Measurements from ENCODE around the gene HEATR5A.
"Not testable (repeated sequence)": the region's sequence is repeated elsewhere in the genome, so short reads cannot be mapped to it uniquely, and the experiment has no call there.

Gene HEATR5A

DNA sequence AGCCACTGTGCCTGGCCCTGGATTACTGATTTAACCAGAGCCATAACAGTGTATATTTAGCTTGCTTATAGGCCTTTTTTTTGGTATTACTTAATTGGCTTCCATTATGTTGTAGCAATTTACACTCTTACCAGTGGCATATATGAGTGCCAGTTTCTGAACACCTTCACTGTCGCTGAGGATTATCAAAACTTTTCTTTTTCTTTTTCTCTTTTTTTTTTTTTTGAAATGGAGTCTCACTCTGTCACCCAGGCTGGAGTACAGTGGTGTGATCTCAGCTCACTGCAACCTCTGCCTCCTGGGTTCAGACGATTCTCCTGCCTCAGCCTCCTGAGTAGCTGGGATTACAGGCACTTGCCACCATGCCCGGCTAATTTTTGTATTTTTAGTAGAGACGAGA lies 164.4 kb downstream of the HEATR5A start:
- not testable (repeated sequence) for DNase-seq

DNA sequence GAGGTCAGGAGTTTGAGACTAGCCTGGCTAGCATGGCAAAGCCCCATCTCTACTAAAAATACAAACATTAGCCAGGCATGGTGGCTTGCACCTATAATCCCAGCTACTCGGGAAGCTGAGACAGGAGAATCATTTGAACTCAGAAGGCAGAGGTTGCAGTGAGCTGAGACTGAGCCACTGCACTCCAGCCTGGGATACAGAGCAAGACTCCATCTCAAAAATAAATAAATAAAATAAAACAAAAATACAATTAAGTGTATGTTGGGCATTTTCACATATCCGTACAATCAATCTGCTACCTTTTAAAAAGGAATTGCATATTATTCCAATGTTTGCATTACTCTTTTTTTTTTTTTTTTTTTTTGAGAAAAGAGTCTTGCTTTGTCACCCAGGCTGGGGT lies 165.1 kb downstream of the HEATR5A start:
- no peak for DNase-seq

DNA sequence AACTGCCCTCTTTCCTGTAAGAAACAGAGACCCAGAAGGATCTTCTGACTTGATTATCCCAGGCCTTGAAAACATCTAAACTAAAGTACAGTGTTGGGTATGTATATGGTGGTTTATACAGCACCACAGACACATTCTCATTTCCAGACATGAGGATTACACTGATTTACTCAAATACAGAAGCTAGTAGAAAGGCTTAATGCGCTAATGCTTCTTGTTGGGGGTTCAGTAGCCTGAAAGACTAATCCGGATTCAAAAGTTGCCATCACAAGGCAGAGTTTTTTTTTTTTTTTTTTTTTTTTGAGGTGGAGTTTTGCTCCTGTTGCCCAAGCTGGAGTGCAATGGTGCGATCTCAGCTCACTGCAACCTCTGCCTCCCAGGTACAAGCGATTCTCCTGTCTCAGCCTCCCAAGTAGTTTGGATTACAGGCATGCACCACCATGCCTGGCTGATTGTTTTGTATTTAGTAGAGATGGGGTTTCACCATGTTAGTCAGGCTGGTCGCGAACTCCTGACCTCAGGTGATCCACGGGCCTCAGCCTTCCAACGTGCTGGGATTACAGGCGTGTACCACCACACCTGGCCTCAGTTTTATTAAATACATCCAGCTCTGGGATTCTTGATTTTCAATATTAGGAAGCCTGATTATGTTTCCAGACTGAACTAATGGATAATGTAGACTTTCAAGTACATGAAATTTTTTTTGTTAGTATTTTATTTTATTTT lies 166.4 kb downstream of the HEATR5A start:
- no peak for DNase-seq

DNA sequence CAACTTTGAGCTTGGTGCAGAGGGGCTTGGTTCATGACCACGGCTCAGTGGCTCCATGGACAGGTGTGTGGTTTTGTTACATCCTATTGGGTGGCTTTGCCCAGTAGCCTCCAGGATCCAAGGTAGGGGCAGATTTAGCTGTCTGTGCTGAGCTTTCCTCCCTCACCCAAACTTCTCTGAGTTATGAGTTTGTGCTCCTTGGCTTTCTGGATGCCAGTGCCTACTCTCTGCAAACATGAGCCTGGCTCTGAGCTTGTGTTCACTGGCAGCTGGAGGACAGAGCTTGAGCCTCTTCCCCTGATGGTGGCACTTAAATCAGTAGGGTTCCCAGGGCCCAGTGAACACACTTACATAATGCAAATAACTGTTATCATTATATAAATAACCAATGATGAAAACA lies 167.5 kb downstream of the HEATR5A start:
- no peak for DNase-seq

DNA sequence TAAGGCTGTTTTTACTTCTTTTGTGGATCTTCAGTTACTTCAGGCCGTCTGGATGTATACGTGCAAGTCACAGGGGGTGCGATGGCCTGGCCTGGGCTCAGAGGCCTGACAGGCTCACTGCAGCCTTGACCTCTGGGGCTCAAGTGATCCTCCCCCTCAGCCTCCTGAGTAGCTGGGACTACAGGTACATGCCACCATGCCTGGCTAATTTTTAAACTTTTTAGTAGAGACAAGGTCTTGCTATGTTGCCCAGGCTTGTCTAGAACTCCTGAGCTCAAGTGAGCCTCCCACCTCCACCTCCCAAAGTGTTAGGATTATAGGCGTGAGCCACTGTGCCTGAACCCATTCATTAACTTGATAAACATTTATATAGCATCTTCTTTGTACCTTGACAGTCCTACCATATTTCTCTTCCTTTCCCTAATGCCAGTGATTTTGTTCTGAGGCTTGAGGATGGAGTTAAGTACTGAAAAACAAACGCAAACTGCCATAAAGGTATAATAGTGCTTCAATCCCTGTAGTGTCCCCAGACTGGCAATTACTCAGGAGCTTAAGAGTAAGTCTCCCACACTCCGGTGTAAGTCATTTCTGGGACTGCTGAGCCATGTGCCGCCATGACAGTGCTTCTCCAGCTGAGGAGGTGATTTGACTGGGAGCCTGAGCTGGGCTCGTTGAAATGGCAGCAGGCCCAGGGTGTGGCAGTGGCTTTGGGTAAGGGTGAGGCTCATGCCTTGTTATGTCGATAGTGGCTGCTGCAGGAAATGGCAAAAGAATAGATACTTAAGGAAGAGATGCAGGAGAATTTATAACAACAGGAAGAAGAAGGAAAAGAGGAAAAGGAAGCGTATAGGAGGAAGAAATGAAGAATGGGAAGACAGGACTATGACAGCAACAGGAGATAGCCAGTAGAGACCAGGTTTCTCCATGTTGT lies 169.1 kb downstream of the HEATR5A start:
- DNase-seq: no peak

DNA sequence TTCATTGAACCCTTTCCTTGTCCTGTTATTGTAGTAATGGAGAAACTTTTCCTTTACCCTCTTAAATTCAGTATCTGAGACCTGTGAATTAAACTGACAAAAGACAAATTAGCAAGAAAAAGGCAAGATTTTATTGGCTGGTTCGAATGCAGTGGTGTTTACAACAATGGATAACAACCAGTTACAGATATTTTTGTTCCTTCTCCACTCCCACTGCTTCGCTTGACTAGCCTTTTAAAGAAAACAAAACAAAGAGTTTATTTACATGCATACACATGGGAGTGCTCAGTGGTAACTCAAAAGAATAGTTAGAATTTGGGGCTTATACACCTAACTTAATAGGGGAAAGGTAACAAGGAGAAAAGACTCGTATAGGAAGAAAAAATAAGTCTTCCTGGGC lies 175.7 kb downstream of the HEATR5A start:
- DNase-seq: no peak

DNA sequence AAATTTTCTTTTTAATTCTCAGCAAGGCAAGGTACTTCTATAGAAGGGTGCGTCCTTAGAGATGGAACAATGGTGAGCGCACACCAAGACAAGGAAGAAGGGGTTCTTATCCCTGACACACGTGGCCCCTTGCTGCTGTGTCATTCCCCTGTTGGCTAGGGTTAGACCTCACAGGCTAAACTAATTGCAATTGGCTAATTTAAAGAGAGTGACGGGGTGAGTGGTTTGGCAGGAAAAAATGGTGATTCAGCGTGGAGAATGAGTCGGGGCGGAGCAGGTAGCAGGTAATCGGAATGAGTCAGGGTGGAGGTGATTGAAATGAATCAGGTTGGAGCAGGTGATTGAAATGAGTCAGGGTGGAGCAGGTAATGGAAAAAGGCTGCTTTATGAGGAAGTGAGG lies 176.5 kb downstream of the HEATR5A start:
- DNase-seq: no peak

DNA sequence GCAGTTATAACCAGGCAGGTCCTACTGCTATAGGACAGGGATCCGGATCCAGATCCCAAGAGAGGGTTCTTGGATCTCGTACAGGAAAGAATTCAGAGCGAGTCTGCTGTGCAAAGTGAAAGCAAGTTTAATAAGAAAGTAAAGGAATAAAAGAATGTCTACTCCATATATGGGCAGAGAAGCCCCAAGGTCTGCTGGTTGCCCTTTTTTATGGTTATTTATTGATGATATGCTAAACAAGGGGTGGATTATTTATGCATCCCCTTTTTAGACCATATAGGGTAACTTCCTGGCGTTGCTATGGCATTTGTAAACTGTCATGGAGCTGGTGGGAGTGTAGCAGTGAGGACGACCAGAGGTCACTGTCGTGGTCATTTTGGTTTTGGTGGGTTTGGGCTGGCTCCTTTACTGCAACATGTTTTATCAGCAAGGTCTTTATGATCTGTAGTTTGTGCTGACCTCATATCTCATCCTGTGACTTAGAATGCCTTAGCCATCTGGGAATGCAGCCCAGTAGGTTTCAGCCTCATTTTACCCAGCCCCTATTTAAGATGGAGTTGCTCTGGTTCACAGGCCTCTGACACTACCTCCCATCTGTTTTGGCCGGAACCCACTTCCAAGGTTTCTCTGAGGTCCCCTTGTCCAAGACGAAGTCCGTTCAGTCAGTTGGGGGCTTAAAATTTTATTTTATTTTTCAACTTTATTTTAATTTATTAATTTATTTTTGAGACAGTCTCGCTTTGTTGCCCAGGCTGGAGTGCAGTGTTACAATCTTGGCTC lies 178.0 kb downstream of the HEATR5A start:
- not testable (repeated sequence) for DNase-seq

Measured in left hindlimb (tissue), 1 donor.